ENCODE measurements around the gene B3GALT6. TPM values are rescaled to one million over a fixed set of nuclear protein-coding genes. Genes with fewer than 3 reads are reported as not detected.

The B3GALT6 gene
- polyA plus RNA-seq, 3 donors: 1.9 to 8.8 (median 7.2) TPM

DNA sequence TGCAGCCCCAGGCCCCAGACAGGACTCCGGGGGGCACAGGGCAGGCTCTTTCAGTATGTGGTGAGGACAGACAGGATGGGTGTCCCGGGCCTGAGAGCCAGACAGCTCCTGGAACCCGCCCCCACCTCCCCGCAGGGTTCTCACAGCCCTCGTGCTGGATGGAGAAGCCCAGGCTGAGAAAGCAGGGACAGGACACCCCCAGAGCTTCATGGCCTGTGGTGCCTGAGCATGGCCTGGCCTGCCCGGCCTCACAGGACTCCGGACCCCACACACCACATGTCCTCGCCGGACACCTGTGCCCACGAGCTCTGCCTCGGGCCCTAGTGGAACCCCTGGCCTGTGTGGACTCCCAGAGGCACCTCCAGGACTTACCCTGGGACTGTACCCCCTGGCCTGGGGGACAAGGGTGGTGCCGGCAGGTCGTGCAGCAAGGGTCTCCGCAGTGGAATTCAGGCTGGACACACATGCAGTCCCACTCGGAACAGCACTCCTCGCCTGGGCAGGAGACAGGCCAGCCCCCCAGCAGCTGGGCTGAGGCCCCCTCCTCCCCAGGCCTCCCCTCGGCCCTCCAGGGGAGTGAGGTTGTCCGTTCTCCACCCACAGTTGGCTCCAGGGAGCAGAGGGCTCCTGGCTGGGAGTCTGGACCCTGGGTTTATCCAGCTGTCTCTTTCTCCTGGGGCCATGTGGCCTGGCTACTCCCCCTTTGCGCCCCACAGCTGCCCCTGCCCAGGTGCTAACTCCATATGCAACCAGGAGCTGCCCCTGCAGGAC, 26.9 kb upstream of the B3GALT6 start:
- Mint-ChIP-seq H3K4me3 (no peak overlapping the region), H3K36me3 (peaks cover 0 to 1% of the 10 kb centered on the region in 2 donors), H3K27me3 (ENCODE audit: low read depth in 3 of 3) (peaks cover 45 to 77% (median 50%) of the 10 kb centered on the region in 3 donors), H3K9me3 (peaks cover 0 to 3% (median 2%) of the 10 kb centered on the region in 7 donors), H3K27ac (no peak overlapping the region), H3K4me1 (peaks cover 5% of the 10 kb centered on the region)
- no peak for DNase-seq
- Histone ChIP-seq H4K20me1 (ENCODE audit: insufficient read depth, low read length) (no peaks in the 10 kb centered on the region), H3K9me3 (replicated peaks in 1 of 2; ENCODE audit: control insufficient read depth in 1 of 2, insufficient read depth in 1 of 2, low read length in 2 of 2) (no peaks in the 10 kb centered on the region), H3K36me3 (replicated peaks in 1 of 2; ENCODE audit: control insufficient read depth in 1 of 2, insufficient read depth in 2 of 2, low read length in 2 of 2) (no peaks in the 10 kb centered on the region), H3K9ac (ENCODE audit: insufficient read depth, low read length, poor library complexity, severe bottlenecking) (no peak overlapping the region), H2AFZ (ENCODE audit: insufficient read depth, low read depth, low read length, poor library complexity, severe bottlenecking) (no peak overlapping the region), H3K4me3 (replicated peaks in 1 of 3; ENCODE audit: low read depth in 2 of 3, low read length in 3 of 3) (no peak overlapping the region), H3K79me2 (ENCODE audit: insufficient read depth, low read length) (no peaks in the 10 kb centered on the region), H3K4me1 (ENCODE audit: control insufficient read depth in 1 of 2, insufficient read depth in 2 of 2, low read length in 2 of 2) (no peaks in the 10 kb centered on the region), H3K4me2 (replicated peaks; ENCODE audit: extremely low read depth, low read length, poor library complexity, severe bottlenecking) (no peak overlapping the region), H3K27me3 (ENCODE audit: control insufficient read depth in 2 of 2, insufficient read depth in 2 of 2, low read length in 2 of 2) (peaks cover 7 to 55% of the 10 kb centered on the region in 2 donors), H3K27ac (ENCODE audit: low read depth in 1 of 2, low read length in 2 of 2) (no peak overlapping the region)
- intact Hi-C loops (cut with micrococcal nuclease): no loop called here
- 85% methylated on average over 16 of the region's 19 CpGs for WGBS (ENCODE audit: insufficient coverage)
- TF ChIP-seq, protein P1, sequence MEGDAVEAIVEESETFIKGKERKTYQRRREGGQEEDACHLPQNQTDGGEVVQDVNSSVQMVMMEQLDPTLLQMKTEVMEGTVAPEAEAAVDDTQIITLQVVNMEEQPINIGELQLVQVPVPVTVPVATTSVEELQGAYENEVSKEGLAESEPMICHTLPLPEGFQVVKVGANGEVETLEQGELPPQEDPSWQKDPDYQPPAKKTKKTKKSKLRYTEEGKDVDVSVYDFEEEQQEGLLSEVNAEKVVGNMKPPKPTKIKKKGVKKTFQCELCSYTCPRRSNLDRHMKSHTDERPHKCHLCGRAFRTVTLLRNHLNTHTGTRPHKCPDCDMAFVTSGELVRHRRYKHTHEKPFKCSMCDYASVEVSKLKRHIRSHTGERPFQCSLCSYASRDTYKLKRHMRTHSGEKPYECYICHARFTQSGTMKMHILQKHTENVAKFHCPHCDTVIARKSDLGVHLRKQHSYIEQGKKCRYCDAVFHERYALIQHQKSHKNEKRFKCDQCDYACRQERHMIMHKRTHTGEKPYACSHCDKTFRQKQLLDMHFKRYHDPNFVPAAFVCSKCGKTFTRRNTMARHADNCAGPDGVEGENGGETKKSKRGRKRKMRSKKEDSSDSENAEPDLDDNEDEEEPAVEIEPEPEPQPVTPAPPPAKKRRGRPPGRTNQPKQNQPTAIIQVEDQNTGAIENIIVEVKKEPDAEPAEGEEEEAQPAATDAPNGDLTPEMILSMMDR (IDR thresholded peaks at IDR 0.05): no peak

DNA sequence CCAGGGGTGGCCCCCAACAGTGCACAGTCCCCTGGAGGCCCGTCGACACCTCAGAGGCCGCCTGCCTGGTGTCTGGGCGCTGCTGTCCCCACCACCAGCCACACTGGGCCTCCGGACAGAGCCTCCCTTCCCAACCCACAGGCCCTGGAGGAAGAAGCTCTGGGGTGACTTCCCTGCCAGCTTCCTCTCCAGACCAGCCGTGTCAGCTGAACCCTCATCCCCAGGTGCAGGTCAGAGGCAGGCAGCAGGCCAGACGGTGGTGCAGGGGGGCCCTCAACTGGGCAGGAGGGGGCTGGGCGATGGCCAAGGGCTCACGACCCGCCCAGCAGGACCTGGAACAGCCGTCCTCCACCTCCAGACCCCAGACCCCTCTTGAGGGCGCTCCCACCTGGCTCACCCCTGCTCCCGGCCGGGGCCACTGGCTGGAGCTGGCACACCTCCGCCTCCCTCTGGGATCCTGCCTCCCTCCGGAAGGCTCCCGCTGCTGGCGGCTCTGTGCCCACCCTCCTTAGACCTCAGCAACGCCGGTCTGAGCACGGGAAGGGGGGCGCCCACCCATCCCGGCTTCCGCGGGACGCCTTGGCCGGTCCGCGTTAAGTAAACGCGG, 26.2 kb upstream of the B3GALT6 start:
- Mint-ChIP-seq H3K27ac (no peak overlapping the region), H3K4me3 (no peak overlapping the region), H3K4me1 (peaks cover 5% of the 10 kb centered on the region), H3K36me3 (peaks cover 0 to 1% of the 10 kb centered on the region in 2 donors), H3K27me3 (ENCODE audit: low read depth in 3 of 3) (peaks cover 40 to 74% (median 46%) of the 10 kb centered on the region in 3 donors), H3K9me3 (peaks cover 0 to 3% (median 2%) of the 10 kb centered on the region in 7 donors)
- Histone ChIP-seq H3K9ac (ENCODE audit: insufficient read depth, low read length, poor library complexity, severe bottlenecking) (no peak overlapping the region), H4K20me1 (ENCODE audit: insufficient read depth, low read length) (no peaks in the 10 kb centered on the region), H3K36me3 (replicated peaks in 1 of 2; ENCODE audit: control insufficient read depth in 1 of 2, insufficient read depth in 2 of 2, low read length in 2 of 2) (no peaks in the 10 kb centered on the region), H3K79me2 (ENCODE audit: insufficient read depth, low read length) (no peaks in the 10 kb centered on the region), H3K27ac (ENCODE audit: low read depth in 1 of 2, low read length in 2 of 2) (no peak overlapping the region), H3K27me3 (ENCODE audit: control insufficient read depth in 2 of 2, insufficient read depth in 2 of 2, low read length in 2 of 2) (peaks cover 7 to 49% of the 10 kb centered on the region in 2 donors), H3K4me3 (replicated peaks in 1 of 3; ENCODE audit: low read depth in 2 of 3, low read length in 3 of 3) (no peak overlapping the region), H3K4me1 (ENCODE audit: control insufficient read depth in 1 of 2, insufficient read depth in 2 of 2, low read length in 2 of 2) (no peaks in the 10 kb centered on the region), H3K4me2 (replicated peaks; ENCODE audit: extremely low read depth, low read length, poor library complexity, severe bottlenecking) (no peak overlapping the region), H2AFZ (ENCODE audit: insufficient read depth, low read depth, low read length, poor library complexity, severe bottlenecking) (no peak overlapping the region), H3K9me3 (replicated peaks in 1 of 2; ENCODE audit: control insufficient read depth in 1 of 2, insufficient read depth in 1 of 2, low read length in 2 of 2) (no peaks in the 10 kb centered on the region)
- TF ChIP-seq, protein P1 (IDR thresholded peaks at IDR 0.05): no peak
- intact Hi-C loops (cut with micrococcal nuclease): no loop called here
- no peak for DNase-seq
- 11% methylated on average over 30 of the region's 31 CpGs for WGBS (ENCODE audit: insufficient coverage)

Measured in CD14-positive monocyte (primary cell).